KBM-7 (cell line): ENCODE measurements around the gene LAMC1.

ENCODE experiments used
- DNase-seq: peaks from one replicate; pipeline ENCODE4 v3.0.0-alpha.2; 2015
- in situ Hi-C: fragments of 300-500 bp; cut with MboI; formaldehyde crosslinking; loops from 2 replicates; pipeline ENCODE4 v1.14.3; 2020; ENCODE audit warnings: low sequenced_read_pairs, low pct_unique_long_range_greater_than_20kb, mixed read lengths

LAMC1 gene

DNA sequence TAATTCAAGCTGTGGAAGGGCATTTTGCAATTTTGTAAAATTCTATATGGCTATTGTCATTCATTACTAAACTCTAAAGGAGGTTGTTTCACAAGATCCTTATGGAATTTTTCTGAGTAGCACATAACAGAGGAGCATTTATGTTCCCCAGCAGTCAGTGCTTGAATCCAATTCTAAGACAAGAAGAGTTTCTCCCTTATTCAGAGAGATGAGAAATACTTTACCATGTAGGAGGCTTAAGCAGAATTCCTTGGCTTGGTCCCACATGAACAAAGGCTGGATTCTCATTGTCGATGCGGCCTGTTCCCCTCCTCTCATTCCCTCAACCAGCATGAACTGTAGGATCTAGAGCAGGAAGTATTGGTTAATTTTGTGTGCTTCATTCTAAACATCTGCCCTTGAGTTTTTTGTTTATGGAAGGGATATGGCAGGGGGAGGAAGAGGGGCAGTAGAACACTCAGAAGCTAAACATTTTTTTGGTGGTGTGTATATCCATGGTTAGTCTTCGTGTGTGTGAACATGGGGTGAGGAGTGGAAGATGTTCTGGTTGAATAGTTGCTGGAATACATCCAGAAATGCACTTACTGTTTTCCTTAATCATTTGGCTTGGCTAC is 74.3 kb downstream of the LAMC1 start:
- in situ Hi-C loops: no loop called here
- peak; percentile 29 for DNase-seq

DNA sequence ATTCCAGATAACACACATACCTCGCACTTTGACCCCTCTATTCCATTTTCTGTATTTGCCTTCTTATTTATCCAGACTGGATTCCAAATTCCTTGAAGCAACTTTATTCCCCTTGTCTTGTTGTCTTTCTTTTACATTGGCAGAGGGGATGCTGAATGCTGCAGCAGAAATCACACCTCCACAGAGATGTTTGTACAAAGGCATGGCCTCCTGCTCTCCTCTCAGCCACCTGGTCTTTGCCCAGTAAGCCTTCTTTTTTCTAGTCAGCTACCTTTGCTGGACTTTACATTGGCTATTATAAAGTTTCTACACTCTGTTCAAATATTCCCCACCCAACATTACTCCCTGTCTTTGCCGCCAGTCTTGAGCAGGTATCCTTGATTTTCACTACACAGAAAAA is 75.1 kb downstream of the LAMC1 start:
- no peak for DNase-seq
- in situ Hi-C loops: no loop called here

DNA sequence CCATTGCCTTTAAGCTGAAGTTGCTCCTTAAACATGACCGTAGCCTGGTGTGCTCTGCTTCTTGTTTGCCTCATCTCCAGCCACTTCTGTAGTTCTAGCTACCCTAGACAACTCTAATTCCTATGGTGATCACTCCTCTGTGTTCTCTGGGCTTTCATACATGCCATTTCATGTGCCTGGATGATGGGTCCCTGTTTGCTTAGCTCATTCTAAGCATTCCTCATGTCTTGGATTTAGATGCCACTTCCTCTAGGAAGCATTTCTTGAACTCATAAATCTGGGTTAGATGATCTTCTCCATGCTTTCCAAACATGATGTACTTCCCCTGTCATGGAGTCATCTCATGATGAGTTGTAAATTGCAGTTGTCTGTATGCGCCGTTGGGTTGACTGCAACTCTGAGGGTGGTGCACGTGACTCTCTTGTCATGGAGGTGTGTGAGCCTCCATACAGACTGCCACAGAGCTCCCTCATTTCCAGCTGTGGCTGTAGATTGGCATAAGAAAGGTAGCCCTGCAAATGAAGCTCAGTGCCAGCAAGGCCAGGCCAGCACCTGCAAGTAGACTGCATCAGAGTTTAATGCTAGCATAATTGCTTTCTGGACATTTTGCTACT is 77.2 kb downstream of the LAMC1 start:
- in situ Hi-C loops: no loop called here
- DNase-seq: no peak

DNA sequence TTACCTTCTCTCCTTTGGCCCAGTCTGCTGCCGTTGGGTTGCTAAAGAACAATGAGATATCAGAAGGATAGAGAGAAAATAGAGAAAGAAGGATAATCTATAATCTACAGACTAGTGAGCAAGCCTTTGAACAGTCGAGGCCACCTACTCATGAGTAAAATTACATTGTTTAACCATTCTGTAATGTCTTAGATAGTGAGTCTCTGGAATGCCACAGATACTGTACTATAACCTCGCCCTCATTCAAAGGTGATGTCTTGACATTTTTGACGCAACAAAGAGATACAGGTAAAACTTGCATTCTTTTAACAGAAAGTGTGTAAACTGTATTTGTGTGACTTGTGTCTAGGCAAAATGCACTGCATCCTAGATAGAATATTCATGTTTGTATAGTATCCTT is 77.9 kb downstream of the LAMC1 start:
- in situ Hi-C loops: no loop called here
- DNase-seq: no peak

DNA sequence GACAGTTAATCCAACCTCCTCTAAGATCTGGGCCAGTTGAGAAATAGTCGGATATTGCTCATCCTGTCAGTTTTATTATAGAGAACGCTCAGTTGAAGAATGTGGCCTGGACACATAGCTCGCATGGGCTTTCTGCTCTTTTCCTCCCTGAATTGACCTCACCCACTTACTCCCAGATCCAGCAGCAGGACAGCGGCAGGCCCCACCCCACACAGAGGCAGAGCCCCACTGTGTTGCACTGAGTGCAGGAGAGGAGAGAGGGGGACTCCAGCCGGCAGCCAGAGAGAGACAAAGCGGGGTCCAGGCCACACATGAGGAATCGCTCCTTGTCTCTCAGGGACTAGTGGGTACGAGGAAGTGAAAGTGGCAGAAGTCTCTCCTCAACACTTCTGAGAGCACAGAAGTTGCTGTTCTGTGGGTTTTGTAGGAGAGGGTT is 78.6 kb downstream of the LAMC1 start:
- DNase-seq: peak; percentile 6
- in situ Hi-C loops: no loop called here

DNA sequence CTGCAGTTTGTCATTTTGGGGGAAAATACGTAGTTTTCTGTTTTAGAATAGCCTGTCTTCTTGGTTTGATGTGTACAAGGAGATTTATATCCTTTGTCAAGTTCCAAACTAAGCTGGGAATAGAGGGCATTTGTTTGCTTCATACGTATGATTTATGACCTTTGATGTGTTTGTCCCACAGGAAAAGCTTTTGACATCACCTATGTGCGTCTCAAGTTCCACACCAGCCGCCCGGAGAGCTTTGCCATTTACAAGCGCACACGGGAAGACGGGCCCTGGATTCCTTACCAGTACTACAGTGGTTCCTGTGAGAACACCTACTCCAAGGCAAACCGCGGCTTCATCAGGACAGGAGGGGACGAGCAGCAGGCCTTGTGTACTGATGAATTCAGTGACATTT is 79.9 kb downstream of the LAMC1 start:
- in situ Hi-C loops: no loop called here
- DNase-seq: no peak

DNA sequence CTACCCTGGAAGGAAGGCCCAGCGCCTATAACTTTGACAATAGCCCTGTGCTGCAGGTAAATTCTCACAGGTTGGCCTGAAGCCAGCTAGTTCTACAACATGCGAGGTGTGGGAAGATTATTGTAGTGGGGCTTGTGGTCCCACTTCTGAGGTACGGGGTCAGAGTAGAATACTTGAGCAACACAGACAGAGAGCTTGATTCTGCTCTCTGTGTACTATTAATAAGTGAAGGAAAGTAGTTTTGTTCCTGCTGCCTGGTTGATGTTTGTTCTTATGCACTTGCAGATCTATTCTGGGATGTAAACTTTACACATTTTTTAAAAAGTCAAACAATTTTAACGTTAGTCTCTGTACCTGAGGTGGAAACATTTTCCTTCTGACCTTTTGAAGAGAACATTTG is 80.4 kb downstream of the LAMC1 start:
- in situ Hi-C loops: no loop called here
- DNase-seq: no peak

DNA sequence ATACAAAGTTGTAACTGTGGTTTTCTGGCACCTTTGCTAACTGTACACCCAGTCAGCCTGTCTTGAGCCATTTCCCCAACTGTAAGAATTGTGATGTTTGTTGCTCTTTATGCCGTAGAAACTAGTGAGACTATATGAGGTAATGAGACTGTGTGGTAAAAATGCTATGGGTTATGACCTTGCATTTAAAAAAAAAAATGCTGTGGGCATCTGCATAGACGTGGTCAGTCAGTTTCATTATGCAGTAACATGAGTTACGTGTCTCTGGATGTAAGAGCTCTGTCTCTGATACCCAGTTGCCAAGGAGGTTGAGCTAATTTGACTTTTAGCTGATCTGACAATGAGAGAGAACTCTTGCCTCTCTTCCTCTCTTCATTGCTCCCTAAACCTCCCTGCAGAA is 82.2 kb downstream of the LAMC1 start:
- DNase-seq: no peak
- in situ Hi-C loops: no loop called here

DNA sequence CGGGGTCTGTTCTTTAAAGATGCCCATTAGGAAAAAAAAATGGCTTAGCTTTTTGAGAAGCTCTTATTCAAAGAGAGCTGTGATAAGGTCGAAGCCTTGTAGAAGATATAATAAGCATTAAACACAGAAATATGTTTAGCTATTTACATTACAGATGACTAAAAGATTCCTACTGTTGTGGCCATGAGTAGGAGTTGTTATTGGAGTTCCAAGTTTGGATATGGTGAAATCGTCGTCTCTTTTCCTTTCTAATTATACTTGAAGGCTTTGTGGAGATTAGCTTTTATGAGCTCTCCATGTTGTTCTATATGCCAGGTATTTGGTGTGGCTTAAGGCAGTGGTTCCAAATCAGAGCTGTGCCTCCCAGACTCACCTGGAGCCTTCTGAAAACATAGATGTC is 82.9 kb downstream of the LAMC1 start:
- in situ Hi-C loops: no loop called here
- DNase-seq: no peak

DNA sequence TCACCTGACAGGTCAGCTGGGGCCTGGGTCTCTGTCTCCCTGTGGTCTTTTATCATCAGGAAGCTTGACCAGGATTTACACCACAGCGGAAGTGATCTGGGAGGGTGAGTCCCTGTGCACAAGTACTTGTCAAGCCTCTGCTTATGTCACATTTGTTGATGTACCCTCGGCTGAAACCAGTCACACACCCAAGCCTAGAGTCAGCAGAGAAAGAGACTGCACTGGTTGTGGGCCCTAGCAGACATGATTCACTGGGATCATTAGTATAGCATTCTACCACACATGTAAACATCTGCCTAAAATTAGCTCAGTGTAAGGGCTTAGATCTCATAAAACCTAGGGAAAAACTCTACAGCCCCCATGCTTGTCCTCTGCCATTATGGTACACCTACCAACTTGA is 83.5 kb downstream of the LAMC1 start:
- in situ Hi-C loops: no loop called here
- DNase-seq: no peak

DNA sequence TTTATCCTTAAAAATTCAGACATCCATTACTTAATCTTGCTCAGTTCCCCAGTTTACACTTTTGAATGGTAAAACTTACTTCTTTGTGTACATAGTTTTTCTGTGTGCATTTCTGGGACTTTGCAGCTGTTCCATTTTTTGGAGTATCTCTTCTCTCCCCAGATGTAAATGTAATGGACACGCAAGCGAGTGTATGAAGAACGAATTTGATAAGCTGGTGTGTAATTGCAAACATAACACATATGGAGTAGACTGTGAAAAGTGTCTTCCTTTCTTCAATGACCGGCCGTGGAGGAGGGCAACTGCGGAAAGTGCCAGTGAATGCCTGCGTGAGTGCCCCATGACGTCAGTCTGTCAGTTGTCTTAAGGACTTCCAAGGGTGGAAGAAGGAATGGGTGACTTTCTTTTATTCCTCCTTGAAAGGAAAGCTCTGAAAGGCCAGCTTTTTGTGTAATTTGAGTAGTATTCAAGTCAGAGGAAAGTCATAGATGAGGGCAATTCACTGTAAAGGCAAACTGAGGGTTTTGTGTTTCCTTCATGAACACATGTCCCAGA is 87.2 kb downstream of the LAMC1 start:
- in situ Hi-C loops: no loop called here
- DNase-seq: no peak

DNA sequence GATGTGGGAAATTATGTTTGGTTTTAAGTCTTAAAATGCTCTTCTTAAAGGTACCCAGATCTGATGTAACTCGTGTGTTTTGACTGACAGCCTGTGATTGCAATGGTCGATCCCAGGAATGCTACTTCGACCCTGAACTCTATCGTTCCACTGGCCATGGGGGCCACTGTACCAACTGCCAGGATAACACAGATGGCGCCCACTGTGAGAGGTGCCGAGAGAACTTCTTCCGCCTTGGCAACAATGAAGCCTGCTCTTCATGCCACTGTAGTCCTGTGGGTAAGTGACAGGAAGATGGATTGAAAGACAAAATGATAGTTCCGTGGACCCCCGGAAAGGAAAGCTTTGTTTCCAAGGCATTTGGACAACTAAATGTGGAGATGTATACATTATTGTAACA is 91.2 kb downstream of the LAMC1 start:
- in situ Hi-C loops: no loop called here
- DNase-seq: no peak

DNA sequence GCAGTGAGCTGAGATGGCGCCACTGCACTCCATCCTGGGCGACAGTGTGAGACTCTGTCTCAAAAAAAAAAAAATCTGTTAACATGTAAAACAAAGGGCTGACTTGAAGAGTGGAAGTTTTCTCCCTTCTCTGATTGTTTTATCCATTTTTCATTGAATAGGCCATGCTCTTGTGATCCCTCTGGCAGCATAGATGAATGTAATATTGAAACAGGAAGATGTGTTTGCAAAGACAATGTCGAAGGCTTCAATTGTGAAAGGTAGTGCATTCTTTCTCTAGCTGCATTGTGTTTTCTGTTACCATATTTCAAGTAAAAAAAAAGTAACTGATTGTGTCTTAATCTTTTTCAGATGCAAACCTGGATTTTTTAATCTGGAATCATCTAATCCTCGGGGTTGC is 93.2 kb downstream of the LAMC1 start:
- no peak for DNase-seq
- in situ Hi-C loops: no loop called here

DNA sequence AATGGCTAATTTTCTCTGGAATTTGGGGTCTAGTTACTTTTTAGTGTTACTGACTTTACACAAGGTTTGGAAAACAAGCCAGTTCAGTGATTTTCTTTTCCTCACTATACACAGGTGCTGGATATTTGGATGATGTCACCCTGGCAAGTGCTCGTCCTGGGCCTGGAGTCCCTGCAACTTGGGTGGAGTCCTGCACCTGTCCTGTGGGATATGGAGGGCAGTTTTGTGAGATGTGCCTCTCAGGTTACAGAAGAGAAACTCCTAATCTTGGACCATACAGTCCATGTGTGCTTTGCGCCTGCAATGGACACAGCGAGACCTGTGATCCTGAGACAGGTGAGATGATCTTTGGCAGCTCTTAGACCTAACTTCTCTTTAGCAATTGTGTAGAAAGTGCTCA is 98.4 kb downstream of the LAMC1 start:
- in situ Hi-C loops: no loop called here
- DNase-seq: no peak

DNA sequence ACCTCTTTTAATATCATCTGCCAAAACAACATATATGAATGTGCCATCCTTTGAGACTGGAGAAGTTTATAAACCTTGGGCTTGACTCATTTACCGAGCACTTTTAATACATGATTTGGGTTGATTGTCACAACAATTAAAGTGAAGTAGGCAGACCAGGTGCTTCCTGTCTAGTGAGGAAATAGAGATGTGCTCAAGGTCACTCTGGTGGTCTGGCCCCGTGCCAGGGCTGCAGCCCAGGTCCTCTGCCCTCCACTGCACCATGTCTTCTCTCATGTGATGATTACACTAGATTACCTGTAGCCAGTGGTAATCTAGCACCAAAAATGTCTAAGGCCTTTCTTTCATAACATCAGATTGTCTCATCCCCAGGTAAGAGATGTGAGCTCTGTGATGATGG is 101.0 kb downstream of the LAMC1 start:
- peak; percentile 49 for DNase-seq
- in situ Hi-C loops: no loop called here

DNA sequence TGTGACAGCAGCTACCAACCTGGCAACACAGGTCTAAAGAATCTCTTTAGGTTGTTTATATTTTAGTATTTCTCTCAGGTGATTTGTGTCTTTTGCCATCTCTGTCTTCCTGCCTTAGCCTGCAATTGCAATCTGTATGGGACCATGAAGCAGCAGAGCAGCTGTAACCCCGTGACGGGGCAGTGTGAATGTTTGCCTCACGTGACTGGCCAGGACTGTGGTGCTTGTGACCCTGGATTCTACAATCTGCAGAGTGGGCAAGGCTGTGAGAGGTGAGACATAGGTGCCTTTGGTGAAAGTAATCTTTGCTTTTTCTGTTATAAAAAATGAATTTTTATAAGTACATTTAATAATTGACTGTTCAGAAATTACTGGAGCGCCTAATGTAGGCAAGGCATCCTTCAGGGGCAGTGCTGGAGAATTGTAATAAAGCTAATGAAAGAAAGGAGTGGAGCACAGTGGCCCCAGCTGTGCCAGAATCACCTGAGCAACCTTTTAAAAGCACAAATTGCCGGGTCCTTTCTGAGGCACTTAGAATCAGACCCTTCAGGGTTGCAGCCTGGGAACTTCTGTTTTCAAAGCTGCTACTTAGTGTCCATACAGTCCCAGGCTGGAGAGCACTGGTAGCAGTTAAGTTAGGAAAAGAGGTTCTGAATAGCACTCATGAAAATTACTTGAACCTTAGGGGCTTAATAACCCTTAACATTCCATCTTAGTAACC is 102.2 kb downstream of the LAMC1 start:
- DNase-seq: no peak
- in situ Hi-C loops: no loop called here

DNA sequence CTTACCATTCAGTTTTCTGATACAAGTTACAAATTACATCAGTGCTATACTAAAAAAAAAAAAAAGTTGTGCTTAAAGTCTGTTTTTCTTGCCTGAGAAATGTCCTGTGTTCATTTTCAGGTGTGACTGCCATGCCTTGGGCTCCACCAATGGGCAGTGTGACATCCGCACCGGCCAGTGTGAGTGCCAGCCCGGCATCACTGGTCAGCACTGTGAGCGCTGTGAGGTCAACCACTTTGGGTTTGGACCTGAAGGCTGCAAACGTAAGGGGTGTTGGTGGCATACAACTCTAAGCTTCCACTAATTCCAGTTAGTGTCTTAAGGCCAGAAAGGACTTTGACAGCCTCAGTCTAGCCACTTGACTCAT is 102.8 kb downstream of the LAMC1 start:
- in situ Hi-C loops: no loop called here
- no peak for DNase-seq

DNA sequence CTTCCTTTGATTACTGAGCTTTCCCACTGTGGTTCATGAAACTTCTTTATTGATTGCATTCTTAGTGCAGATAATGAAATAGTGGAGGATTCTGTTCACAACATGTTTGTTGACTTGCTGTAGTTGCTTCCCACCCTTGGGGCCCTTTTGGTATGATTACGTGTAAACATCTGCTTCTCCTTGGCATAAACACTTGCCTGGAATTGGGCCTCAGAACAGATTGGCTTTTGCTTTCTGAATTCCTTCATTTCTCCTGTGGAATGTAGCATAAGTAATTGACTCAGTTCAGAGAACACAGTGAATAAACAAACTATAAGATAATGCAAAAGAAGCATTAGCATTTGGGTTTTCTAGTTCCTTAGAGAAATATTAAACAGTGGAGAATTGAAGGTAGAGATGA is 103.3 kb downstream of the LAMC1 start:
- in situ Hi-C loops: no loop called here
- DNase-seq: no peak

DNA sequence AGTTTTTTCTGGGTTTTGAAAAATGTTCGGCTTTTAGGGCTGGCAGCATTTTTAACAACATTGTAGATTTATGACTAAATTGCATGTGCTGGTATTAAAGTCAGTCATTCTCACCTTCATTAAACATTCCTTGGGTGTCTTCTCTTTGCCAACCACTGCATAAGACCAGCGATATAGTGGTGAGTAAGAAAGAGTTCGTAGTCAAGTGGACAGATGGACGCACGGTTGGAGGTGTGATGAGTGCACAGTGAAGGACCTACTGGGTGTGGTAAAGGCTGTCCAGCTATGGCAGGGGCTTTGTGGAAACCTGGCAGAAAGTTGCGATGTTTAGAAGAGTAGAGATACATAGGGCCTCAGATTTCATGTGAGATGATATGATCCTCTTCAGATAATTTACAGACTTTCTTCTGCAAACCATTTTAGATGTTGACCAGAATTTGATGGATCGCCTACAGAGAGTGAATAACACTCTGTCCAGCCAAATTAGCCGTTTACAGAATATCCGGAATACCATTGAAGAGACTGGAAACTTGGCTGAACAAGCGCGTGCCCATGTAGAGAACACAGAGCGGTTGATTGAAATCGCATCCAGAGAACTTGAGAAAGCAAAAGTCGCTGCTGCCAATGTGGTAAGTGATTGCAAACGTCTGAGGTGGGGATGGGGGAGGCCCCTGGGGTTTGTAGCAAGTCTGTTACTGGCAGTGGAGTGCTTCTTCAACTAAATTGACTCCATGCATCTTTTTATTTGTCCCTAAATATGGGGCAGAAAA is 106.9 kb downstream of the LAMC1 start:
- in situ Hi-C loops: no loop called here
- no peak for DNase-seq

DNA sequence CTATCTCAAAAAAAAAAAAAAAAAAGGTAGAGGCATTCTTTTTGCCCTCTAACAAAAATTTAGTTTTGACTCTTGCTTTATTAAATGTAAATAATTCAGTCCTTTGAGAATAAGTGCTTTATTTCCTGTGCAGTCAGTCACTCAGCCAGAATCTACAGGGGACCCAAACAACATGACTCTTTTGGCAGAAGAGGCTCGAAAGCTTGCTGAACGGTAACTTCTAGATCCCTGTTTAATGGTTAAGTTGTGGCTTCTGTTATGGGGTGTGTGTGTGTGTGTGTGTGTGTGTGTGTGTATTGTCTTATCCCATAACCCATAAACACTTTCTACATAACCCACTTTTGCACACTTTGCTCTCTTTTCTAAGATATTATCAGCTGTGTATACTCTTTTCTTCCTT is 107.9 kb downstream of the LAMC1 start:
- in situ Hi-C loops: no loop called here
- no peak for DNase-seq
